ENCODE results near the gene CFAP69. TPM values are rescaled to one million over a fixed set of nuclear protein-coding genes. Genes with fewer than 3 reads are reported as not detected.
"Not testable (repeated sequence)": the region's sequence is repeated elsewhere in the genome, so short reads cannot be mapped to it uniquely, and the experiment has no call there.

CFAP69 gene
- total and polyA plus RNA-seq, 7 donors = 0.55 to 4.9 (median 1.7) TPM

DNA sequence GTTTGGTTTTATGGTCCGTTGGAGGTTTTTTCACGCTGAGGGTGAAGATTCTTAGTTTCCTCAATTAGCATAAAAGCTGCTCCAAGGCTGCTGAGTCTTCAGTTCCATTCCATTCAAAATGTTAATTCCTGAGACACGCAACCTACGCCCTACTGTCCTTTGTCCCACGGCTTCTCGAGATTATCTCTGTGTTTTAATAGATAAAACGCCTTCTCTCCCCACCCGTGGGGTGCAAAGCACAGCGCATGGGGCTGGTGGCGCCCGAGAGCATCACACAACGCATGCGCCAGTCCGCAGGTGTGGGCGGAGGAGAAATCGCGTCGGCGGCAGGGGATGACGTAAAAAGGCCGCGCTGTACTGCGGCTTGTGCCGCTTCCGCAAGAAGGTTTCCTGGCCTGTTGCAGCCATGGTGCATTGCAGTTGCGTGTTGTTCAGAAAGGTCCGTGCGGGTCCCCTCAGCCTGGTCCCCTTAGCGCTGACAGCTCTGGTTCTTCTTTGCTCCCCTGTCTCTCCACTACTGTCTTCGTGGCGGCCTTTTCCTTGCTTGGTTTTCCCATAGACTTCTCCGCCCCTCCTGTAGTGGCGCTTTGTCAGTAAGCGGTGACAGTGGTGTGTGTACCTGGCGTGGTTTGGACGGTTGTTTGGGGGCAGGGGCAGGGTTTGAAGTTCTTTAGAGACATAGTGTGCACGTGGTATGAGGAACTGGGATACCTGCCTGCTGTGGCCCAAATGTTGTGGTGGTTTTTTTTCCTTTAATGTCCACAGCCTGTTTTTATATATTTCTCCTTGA is 101.6 kb downstream of the CFAP69 start, which contains the start of gene GTPBP10:
Gene GTPBP10 (plus strand): TSS at position 381 of the 790 bp plus-strand sequence. CDS start 26 bp downstream, at position 407.
- TF ChIP-seq, protein P1, sequence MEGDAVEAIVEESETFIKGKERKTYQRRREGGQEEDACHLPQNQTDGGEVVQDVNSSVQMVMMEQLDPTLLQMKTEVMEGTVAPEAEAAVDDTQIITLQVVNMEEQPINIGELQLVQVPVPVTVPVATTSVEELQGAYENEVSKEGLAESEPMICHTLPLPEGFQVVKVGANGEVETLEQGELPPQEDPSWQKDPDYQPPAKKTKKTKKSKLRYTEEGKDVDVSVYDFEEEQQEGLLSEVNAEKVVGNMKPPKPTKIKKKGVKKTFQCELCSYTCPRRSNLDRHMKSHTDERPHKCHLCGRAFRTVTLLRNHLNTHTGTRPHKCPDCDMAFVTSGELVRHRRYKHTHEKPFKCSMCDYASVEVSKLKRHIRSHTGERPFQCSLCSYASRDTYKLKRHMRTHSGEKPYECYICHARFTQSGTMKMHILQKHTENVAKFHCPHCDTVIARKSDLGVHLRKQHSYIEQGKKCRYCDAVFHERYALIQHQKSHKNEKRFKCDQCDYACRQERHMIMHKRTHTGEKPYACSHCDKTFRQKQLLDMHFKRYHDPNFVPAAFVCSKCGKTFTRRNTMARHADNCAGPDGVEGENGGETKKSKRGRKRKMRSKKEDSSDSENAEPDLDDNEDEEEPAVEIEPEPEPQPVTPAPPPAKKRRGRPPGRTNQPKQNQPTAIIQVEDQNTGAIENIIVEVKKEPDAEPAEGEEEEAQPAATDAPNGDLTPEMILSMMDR (IDR thresholded peaks at IDR 0.05) = peak; percentile 77
- Histone ChIP-seq H3K27ac (peak within 1 kb of the TSS; percentile 93), H3K9me3 (no peaks in the 10 kb centered on the region), H3K4me1 (peaks cover 11% of the 10 kb centered on the region), H3K27me3 (ENCODE audit: insufficient read depth in 3 of 3, low read length in 2 of 3) (no peaks in the 10 kb centered on the region), H3K36me3 (ENCODE audit: insufficient read depth in 1 of 2, low read depth in 1 of 2) (no peaks in the 10 kb centered on the region), H3K4me3 (peak within 1 kb of the TSS; percentile 83)
- DNase-seq (peak; percentile 93 to 97), ATAC-seq (peak; percentile 100)
- WGBS, 3 donors = 0 to 1% (median 0%) methylated on average over 35 to 37 of the region's 37 CpGs
- intact Hi-C loops (cut with DNase I) = loop anchor here (5.0 to 10.0 kb wide), 2 partner anchors 56 to 588 kb away; partner anchors contain the start of gene CLDN12 (in 1 of the 2)

DNA sequence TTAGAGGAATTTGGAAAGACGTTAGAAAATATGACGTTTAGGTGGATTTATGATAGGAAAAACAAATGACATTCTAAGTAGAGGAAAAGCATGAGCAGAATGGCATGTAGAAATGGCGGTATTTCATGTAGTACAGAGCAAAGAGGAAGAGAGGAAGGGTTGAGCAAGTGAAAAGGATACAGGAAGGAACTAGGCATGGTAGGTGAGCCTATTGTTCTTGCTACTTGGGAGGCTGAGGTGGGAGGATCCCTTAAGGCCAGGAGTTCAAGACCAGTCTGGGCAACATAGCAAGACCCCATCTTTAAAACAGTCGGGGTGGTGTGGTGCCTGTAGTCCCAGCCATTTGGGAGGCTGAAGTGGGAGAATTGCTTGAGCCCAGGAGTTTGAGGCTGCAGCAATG is 102.8 kb downstream of the CFAP69 start:
- WGBS, 3 donors = 71 to 75% (median 74%) methylated on average over 4 of the region's 4 CpGs
- intact Hi-C loops (cut with DNase I) = loop anchor here (5.0 to 10.0 kb wide), 2 partner anchors 55 to 587 kb away; partner anchors contain the start of gene CLDN12 (in 1 of the 2)
- Histone ChIP-seq H3K9me3 (no peaks in the 10 kb centered on the region), H3K27ac (no peak overlapping the region), H3K4me1 (peaks cover 11% of the 10 kb centered on the region), H3K27me3 (ENCODE audit: insufficient read depth in 3 of 3, low read length in 2 of 3) (no peaks in the 10 kb centered on the region), H3K36me3 (ENCODE audit: insufficient read depth in 1 of 2, low read depth in 1 of 2) (no peaks in the 10 kb centered on the region), H3K4me3 (peak overlapping the region; percentile 83)
- TF ChIP-seq, protein P1 (IDR thresholded peaks at IDR 0.05) = no peak
- ATAC-seq (no peak), DNase-seq (no peak)

DNA sequence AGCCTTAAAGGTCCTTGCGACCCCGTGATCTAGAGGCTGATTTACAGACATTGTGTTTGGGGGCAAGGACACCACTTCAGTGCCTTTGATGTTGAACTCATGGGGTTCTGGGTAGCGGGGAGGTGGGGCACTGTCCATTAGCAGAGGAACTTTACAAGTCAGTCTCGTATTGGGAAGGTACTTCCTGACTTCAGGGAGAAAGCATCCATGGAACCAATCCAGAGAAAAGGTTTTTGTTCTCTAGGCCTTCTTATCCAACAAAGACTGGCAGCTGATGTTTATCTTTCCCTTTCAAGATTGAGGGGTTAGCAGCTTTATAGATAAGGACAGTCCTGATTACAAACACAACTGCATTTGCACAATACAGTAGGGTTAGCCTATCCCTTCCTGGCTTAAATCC is 104.3 kb downstream of the CFAP69 start:
- peaks cover 11% of the 10 kb centered on the region for H3K4me1 ChIP-seq
- 80 to 88% (median 83%) methylated on average over 4 of the region's 4 CpGs for WGBS, 3 donors
- H3K4me3 ChIP-seq = no peak overlapping the region
- TF ChIP-seq, protein P1 (IDR thresholded peaks at IDR 0.05) = no peak
- H3K9me3 ChIP-seq = no peaks in the 10 kb centered on the region
- no peaks in the 10 kb centered on the region for H3K27me3 ChIP-seq (ENCODE audit: insufficient read depth in 3 of 3, low read length in 2 of 3)
- intact Hi-C loops (cut with DNase I) = loop anchor here (1.0 to 10.0 kb wide), 3 partner anchors 53 to 585 kb away; partner anchors contain the start of gene CLDN12 (in 1 of the 2)
- no peak for DNase-seq
- no peak for ATAC-seq
- peaks cover 0 to 14% of the 10 kb centered on the region in 2 donors for H3K36me3 ChIP-seq (ENCODE audit: insufficient read depth in 1 of 2, low read depth in 1 of 2)
- no peak overlapping the region for H3K27ac ChIP-seq

DNA sequence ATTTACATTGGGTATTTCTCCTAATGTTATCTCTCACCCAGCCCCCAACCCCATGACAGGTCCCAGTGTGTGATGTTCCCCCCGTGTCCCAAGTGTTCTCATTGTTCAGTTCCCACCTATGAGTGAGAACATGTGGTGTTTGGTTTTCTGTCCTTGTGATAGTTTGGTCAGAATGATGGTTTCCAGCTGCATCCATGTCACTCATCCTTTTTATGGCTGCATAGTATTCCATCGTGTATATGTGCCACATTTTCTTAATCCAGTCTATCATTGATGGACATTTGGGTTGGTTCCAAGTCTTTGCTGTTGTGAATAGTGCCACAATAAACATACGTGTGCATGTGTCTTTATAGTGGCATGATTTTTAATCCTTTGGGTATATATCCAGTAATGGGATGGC is 105.1 kb downstream of the CFAP69 start:
- DNase-seq; H3K27ac ChIP-seq; H3K9me3 ChIP-seq; ATAC-seq; H3K4me3 ChIP-seq; H3K27me3 ChIP-seq (ENCODE audit: insufficient read depth in 3 of 3, low read length in 2 of 3); intact Hi-C loops (cut with DNase I): not testable (repeated sequence)
- H3K4me1 ChIP-seq = peaks cover 11% of the 10 kb centered on the region
- whole genome bisulfite sequencing, 3 donors = 94 to 98% (median 98%) methylated on average over 3 of the region's 3 CpGs
- H3K36me3 ChIP-seq (ENCODE audit: insufficient read depth in 1 of 2, low read depth in 1 of 2) = peaks cover 0 to 21% of the 10 kb centered on the region in 2 donors

DNA sequence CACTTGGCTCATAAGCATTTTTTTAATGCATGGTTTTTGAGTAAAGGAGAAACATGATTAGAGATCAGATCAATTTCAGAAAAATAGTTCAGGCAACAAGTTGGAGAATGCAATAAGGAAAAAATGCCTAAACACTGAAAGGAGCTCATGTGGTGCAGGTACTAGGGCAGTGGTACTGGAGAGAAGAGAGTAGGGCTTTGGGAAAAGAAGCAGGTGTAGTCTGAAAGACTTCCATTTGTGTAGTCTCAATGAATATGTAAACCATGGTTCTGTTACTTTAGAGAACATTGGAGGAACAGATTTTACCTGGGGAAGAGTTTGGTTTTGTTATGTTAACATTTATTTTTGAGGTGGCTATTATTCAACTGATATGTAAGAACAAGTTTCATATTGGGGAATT is 107.0 kb downstream of the CFAP69 start:
- Histone ChIP-seq H3K9me3 (no peaks in the 10 kb centered on the region), H3K4me1 (peaks cover 5% of the 10 kb centered on the region), H3K27ac (no peak overlapping the region), H3K36me3 (ENCODE audit: insufficient read depth in 1 of 2, low read depth in 1 of 2) (peaks cover 3 to 40% of the 10 kb centered on the region in 2 donors), H3K27me3 (ENCODE audit: insufficient read depth in 3 of 3, low read length in 2 of 3) (no peaks in the 10 kb centered on the region), H3K4me3 (no peak overlapping the region)
- DNase-seq (no peak), ATAC-seq (no peak)
- TF ChIP-seq, protein P1 (IDR thresholded peaks at IDR 0.05) = no peak
- intact Hi-C loops (cut with DNase I) = no loop called here

All from psoas muscle (tissue), 8 donors.